ENCODE data around the gene PDE5A.

The PDE5A gene

DNA sequence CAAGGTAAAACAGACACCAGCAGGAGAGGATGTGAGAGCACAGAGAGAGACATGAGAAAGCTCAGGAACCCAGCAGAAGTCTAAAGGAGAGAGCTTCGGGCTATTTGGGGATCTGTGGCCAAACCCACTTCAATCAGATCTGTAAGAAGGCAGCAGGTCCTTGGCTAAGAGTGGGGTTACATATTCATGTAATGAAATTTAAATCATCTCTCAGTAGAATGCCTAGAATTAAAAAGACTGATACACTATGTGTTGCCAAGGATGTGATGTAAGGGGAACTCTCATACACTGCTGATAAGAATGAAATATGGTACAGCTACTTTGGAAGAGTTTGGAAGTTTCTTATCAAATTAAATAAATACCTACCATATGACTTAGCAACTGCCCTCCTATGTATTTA, 35.8 kb downstream of the PDE5A start:
- DNase-seq: no peak
- Mint-ChIP-seq H3K4me1 (no peaks in the 10 kb centered on the region), H3K27ac (no peak overlapping the region)

DNA sequence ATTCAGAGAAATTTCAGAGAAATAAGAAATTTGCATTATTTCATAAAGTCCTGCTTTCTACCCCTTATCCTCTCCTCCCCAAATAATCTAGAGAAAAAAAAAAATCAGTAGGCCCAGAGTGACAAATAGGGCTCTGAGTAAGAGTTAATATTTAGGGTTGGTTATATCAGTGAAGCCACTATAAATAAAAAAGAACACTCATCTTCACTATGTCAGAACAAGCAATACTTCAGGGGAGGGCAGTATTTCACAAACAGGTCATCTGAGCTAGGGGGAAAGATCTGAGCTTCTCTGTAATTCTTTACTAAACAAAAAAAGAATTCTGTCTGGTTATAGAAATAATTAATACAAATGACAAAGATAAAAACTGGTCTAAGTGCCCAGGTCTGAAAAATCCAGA, 39.4 kb downstream of the PDE5A start:
- Mint-ChIP-seq H3K27me3 (ENCODE audit: low read depth, poor library complexity) (no peaks in the 10 kb centered on the region), H3K27ac (no peak overlapping the region), H3K9me3 (no peaks in the 10 kb centered on the region), H3K4me3 (no peak overlapping the region), H3K36me3 (ENCODE audit: low read depth) (peaks cover 22% of the 10 kb centered on the region), H3K4me1 (no peaks in the 10 kb centered on the region)
- TF ChIP-seq, protein P1, sequence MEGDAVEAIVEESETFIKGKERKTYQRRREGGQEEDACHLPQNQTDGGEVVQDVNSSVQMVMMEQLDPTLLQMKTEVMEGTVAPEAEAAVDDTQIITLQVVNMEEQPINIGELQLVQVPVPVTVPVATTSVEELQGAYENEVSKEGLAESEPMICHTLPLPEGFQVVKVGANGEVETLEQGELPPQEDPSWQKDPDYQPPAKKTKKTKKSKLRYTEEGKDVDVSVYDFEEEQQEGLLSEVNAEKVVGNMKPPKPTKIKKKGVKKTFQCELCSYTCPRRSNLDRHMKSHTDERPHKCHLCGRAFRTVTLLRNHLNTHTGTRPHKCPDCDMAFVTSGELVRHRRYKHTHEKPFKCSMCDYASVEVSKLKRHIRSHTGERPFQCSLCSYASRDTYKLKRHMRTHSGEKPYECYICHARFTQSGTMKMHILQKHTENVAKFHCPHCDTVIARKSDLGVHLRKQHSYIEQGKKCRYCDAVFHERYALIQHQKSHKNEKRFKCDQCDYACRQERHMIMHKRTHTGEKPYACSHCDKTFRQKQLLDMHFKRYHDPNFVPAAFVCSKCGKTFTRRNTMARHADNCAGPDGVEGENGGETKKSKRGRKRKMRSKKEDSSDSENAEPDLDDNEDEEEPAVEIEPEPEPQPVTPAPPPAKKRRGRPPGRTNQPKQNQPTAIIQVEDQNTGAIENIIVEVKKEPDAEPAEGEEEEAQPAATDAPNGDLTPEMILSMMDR (IDR thresholded peaks at IDR 0.05): no peak
- no peak for DNase-seq

More for the DNA sequence above, 35.8 kb downstream of the PDE5A start:
- H3K4me3 Mint-ChIP-seq: no peak overlapping the region
- no peaks in the 10 kb centered on the region for H3K9me3 Mint-ChIP-seq
- H3K27me3 Mint-ChIP-seq (ENCODE audit: low read depth, poor library complexity): no peaks in the 10 kb centered on the region
- peaks cover 11% of the 10 kb centered on the region for H3K36me3 Mint-ChIP-seq (ENCODE audit: low read depth)
- TF ChIP-seq, protein P1 (IDR thresholded peaks at IDR 0.05): no peak

DNA sequence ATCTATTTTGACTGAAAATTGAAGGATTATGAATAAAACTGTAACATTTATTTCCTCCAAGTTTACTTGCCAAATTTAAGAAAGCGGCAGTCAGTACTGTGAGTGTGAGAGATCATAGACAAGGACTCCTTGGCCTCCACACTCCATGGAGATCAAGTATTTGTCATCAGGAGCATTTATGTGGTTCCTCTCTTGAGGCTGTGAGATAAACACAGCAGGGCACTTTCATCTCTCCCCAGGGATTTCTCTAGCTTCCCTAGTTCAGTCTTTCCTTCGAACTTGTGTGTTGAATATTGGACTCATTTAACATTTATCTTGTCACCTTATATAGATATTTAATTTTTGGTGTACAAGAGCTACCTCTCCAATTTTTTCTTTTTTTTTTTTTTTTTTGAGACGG, 40.8 kb downstream of the PDE5A start:
- no peak overlapping the region for H3K4me3 Mint-ChIP-seq

DNA sequence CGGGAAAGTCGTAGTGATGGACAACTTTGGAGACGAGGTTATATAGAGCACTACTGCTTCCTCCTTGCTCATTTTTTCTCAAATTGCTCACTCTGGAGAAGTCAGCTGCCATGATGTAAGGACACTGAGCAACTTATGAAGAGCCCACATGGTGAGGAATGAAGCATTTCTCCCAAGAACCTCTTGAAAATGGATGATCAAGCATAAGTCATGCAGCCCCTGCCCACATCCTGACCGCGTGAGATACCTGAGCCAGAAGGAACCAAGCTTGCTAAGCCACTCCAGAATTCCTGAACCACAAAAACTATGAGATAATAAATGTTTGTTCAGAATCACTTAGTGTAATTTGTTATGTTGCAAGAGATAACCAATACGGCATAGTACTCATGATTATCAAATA, 42.8 kb downstream of the PDE5A start:
- Mint-ChIP-seq H3K4me1 (no peaks in the 10 kb centered on the region), H3K27ac (peak overlapping the region; percentile 39), H3K4me3 (no peak overlapping the region), H3K9me3 (no peaks in the 10 kb centered on the region), H3K27me3 (ENCODE audit: low read depth, poor library complexity) (no peaks in the 10 kb centered on the region), H3K36me3 (ENCODE audit: low read depth) (peaks cover 27% of the 10 kb centered on the region)
- DNase-seq: no peak
- TF ChIP-seq, protein P1 (IDR thresholded peaks at IDR 0.05): no peak

More for the DNA sequence above, 40.8 kb downstream of the PDE5A start:
- TF ChIP-seq, protein P1 (IDR thresholded peaks at IDR 0.05): no peak
- Mint-ChIP-seq H3K36me3 (ENCODE audit: low read depth) (peaks cover 31% of the 10 kb centered on the region), H3K27ac (no peak overlapping the region), H3K4me1 (no peaks in the 10 kb centered on the region), H3K9me3 (no peaks in the 10 kb centered on the region), H3K27me3 (ENCODE audit: low read depth, poor library complexity) (no peaks in the 10 kb centered on the region)
- no peak for DNase-seq

DNA sequence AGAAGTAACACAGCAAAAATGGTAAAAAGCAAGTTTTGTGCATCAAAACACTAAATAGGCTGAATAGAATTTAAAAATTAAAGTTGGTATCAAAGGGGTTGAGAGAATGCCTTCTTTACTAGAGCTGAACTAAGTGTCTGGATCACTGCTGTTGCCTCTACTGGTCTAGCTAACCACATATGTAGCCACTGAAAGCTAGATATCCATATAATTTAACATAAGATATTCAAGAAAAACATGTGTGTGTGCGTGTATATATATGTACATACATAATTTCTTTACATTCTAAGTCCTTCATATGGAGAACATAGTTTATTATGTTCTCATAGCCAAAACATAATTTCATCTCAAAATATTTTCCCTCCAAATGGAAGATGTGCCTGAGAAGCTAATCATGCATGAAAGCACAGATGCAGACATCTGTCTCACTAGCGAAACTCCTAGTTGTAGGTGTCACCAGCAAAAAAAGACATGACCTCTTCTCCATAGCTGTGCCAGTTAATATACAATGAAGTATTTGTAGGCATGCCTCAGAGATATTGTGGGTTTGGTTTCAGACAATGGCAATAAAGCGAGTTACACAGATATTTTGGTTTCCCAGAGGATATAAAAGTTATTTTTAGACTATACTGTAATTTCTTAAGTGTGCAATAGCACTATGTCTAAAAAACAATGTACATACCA, 47.3 kb downstream of the PDE5A start:
- no peak for DNase-seq
- H3K27ac Mint-ChIP-seq: no peak overlapping the region
- H3K27me3 Mint-ChIP-seq (ENCODE audit: low read depth, poor library complexity): no peaks in the 10 kb centered on the region
- peaks cover 33% of the 10 kb centered on the region for H3K36me3 Mint-ChIP-seq (ENCODE audit: low read depth)
- H3K4me3 Mint-ChIP-seq: no peak overlapping the region
- H3K4me1 Mint-ChIP-seq: no peaks in the 10 kb centered on the region
- TF ChIP-seq, protein P1 (IDR thresholded peaks at IDR 0.05): no peak
- peaks cover 20% of the 10 kb centered on the region for H3K9me3 Mint-ChIP-seq

DNA sequence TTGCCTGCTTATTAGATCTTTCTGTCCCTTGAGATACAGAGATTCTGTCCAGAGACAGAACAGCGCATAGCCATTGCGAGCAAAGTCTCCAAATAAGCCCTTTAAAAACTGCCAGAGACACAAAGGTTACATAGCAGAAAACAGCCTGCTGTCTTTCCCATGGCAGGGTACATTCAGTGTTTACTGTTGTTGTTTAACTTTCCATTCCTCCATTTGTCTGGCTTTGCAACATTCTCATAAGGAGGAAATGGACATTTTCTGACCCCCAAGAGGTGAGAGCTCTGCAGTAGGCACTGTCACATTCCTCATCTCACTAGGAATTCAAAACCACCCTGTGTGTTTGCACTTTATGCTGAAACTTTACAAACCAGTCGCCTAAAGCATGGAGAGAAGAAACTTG, 48.3 kb downstream of the PDE5A start:
- TF ChIP-seq, protein P1 (IDR thresholded peaks at IDR 0.05): no peak
- Mint-ChIP-seq H3K9me3 (peaks cover 27% of the 10 kb centered on the region), H3K36me3 (ENCODE audit: low read depth) (peaks cover 29% of the 10 kb centered on the region), H3K4me1 (no peaks in the 10 kb centered on the region), H3K27ac (peak overlapping the region; percentile 79), H3K4me3 (no peak overlapping the region), H3K27me3 (ENCODE audit: low read depth, poor library complexity) (no peaks in the 10 kb centered on the region)
- no peak for DNase-seq

Data from nephron progenitor cell (in vitro differentiated cells).